Activated CD4-positive, CD25-positive, alpha-beta regulatory T cell treated with anti-CD3 and anti-CD28 coated beads, Interleukin-2, amount 50 U/mL, for 24 hours (primary cell): ENCODE data around the gene PPCS.
"Not testable (repeated sequence)": the region's sequence is repeated elsewhere in the genome, so short reads cannot be mapped to it uniquely, and the experiment has no call there.

Experiments
- ATAC-seq, 2 donors: fragments of 150-1000 bp; cut with Tn5 transposase; one replicate each; pipeline ENCODE4 v1.10.0; 2021; ENCODE audit warnings: mild to moderate bottlenecking in 1 of 2, moderate library complexity in 1 of 2

The PPCS gene

DNA sequence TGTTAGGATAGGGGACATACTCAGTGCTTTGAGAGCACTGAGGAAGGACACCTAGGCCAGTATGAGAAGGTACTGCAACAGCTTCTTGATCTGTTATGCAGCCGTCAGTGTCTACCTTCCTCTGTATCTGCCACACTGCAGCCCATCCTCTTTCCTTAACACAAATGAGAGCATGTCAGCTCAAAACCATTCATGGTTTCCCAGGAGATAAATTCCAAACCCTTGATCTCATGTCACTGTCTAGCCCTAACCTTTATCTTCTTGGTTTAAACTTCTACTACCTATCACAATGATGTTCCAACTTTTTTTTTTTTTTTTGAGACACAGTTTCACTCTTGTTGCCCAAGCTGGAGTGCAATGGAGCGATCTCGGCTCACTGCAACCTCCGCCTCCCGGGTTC is 1.9 kb upstream of the PPCS start:
- no peak for ATAC-seq

- ATAC-seq, result peak; percentile 60 to 62
These were observed 379 bp downstream of the PPCS start for GRCh38 chr1:42456754-42457089.

DNA sequence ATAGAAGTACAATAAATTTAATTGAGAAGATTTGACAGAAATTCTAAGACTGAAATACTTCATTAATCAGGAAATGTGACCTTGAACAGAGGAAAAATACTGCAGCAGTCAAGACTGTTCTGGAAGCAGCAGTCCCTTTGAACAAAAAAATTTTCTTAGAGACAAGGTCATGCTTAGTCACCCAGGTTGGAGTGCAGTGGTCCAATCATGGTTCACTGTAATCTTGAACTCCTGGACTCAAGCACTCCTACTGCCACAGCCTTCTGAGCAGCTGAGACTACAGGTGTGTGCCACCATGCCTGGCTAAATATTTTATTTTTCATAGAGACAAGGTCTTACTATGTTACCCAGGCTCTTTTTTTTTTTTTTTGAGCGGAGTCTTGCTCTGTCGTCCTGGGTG is 4.9 kb downstream of the PPCS start:
- ATAC-seq, result no peak

- peak; percentile 100 for ATAC-seq
These were observed 6.8 kb downstream of the PPCS start, which contains the start of gene CCDC30 for GRCh38 chr1:42462828-42463763. CCDC30 (plus strand) TSS chr1:42463286; CDS start chr1:42480552, 17,266 bp downstream.

DNA sequence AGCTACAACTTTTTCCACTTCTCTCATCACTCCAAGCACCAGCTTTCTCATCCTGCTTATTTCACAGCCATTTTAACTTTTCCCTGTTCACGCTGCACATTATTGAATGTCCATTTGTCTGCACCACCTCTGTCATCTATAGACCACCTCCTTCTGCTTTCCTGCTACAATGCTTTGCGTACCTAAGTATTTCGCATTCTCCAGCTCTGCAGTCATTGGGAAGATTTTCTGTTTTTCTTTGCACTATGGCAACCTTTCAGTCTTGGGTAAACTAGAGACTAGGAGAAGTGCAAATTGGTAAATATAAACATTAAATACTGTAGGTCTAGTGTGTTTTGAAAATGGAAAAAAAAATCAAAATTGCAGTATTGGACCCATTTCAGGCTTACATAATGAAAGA is 7.6 kb downstream of the PPCS start:
- no peak for ATAC-seq

DNA sequence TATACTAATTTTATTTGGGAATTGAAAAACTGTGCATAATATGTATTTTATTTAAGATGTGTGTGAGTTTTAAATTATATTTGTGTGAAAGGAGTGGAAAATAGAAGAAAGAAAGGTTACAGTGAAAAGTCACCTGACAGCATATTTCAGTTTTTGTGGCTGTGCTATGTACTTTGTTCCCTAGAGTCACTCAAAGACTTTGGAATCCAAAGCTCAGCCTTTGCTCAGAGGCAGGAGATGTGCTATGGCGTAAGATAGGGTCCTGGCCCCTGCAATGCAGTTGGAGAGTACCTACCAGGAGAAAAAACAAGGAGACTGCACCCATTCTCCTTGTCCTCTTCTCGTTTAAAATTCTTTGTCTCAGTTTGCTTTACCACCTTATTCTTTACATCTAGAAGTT is 9.7 kb downstream of the PPCS start:
- no peak for ATAC-seq

DNA sequence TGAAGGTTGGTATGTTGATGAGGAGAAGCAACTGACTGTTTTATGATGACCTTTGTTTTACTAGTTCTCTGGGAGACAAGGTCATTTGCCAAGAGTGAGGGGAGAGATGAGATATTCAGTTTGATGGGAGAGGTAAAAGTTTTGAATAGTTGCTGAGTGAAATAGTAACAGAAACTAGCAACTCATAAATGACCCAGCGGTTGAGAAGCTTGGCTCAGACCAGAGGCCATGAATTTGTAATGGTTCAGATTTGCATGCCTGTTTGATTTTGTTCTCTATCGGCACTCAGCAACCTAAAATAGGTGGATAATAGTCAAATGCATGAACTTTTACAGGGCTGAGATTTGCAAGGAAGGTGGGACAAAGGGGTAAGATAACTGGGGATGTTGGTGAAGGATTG is 13.4 kb downstream of the PPCS start:
- no peak for ATAC-seq

DNA sequence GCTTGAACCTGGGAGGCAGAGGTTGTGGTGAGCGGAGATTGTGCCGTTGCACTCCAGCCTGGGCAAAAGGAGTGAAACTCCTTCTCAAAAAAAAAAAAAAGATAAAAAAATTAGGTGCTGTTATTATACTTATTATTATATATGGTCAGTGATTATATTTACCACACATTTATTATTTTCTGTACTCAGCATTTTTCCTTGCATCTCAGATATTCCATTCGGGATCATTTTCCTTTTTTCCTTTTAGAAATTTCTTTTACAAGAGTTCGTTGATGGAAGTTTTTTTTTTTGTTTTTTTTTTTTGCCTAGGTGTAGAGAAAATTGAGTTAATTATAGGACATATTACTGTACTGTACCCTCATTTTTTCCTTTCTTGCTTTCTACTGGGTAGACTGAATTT is 20.3 kb downstream of the PPCS start:
- ATAC-seq, result no peak

DNA sequence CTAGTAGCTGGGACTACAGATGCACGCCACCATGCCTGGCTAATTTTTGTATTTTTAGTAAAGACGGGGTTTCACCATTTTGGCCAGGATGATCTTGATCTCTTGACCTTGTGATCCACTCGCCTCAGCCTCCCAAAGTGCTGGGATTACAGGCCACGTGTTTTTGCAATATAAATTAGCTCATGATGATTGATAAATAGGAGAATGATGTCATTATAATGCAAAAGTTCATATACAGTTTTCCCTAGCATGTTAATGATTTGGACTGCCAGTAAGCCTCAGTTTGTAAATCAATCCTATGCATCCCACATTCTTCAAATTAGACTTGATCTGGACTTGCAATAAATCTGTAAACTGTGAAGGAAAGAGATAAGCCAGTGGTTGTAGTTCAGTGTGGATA is 21.0 kb downstream of the PPCS start:
- ATAC-seq, result not testable (repeated sequence)

DNA sequence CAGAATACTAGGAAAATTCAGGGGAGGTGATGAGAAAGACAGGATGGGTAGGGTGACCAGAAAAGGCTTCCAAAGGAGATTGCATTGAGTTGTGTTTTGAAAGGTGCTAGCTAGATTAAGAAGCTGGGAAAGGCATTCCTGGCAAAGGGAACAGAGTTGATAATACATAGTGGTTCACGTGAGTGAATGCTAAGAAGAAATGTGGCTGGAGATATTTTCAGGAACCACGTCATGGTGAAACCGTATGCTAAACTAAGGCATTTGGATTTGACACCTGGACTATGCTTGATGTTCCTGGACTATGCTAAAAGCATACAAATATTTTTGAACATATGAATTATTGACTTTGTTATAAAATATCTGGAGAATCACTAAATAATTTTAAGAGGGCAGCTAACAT is 21.4 kb downstream of the PPCS start:
- ATAC-seq, result no peak

GRCh38 chr1:42479621-42480020 is 23.3 kb downstream of the PPCS start:
- peak in 1 of 2 donors; percentile 33 for ATAC-seq

GRCh38 chr1:42480921-42481320 is 24.6 kb downstream of the PPCS start:
- no peak for ATAC-seq

DNA sequence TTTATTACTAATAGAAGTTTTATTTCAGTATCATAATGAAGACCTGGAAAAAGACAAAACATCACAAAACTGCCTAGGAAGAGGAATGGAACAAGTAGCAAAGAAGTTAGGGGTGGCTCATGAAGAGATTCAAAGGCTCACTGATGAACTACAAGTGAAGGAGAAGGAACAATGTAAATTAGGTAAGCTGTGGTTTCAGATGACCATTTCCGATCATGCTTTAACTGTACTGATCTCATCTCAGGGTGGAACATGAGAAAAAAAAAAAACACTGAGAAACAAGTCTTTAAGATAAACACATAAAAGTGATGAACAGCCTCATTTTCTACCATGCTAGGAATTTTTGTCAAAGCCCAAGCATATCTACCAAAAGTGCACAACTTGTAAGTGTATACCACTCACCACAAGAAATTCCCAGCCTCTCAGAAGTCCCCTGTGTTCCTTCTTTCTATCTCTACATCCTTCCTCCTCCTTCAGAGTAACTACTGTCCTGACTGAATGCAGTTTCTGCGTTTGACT is 26.4 kb downstream of the PPCS start:
- no peak for ATAC-seq

- no peak for ATAC-seq
These were observed 28.0 kb downstream of the PPCS start for GRCh38 chr1:42484382-42484781.

- no peak for ATAC-seq
These were observed 33.9 kb downstream of the PPCS start for GRCh38 chr1:42490237-42490636.

GRCh38 chr1:42502031-42502430 is 45.7 kb downstream of the PPCS start:
- ATAC-seq, result not testable (repeated sequence)

GRCh38 chr1:42504535-42505128 is 48.3 kb downstream of the PPCS start:
- no peak for ATAC-seq

DNA sequence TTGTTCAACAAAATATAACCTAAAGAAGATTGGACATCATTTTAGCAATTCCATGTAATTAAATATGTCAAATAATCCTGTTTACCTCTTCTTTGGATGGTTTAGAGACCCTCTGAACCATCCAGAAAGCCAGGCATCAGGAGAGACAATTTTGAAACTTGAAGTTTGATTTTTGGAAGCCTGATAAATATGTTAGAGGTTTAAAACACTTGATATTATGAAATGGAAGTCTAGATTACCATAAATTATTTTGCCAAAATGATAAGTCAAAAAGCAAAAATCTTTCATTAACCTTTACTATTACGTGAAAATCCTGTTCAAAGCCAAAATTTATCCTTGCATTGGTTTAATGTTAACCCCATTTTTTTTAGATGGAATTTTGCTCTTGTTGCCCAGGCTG is 50.2 kb downstream of the PPCS start:
- ATAC-seq, result no peak
